ENCODE measurements around the gene BCL6.
A peak's percentile ranks its signal among the peaks of the same experiment; 100 is the strongest.

The BCL6 gene

GRCh38 chr3:187750006-187750512, 4.8 kb upstream of the BCL6 start:
- in situ Hi-C loops (cut with MboI; ENCODE audit: low sequenced_read_pairs, unreplicated experiment), result no loop called here
- DNase-seq (ENCODE audit: low spot score), result no peak
- TF ChIP-seq, protein P1, sequence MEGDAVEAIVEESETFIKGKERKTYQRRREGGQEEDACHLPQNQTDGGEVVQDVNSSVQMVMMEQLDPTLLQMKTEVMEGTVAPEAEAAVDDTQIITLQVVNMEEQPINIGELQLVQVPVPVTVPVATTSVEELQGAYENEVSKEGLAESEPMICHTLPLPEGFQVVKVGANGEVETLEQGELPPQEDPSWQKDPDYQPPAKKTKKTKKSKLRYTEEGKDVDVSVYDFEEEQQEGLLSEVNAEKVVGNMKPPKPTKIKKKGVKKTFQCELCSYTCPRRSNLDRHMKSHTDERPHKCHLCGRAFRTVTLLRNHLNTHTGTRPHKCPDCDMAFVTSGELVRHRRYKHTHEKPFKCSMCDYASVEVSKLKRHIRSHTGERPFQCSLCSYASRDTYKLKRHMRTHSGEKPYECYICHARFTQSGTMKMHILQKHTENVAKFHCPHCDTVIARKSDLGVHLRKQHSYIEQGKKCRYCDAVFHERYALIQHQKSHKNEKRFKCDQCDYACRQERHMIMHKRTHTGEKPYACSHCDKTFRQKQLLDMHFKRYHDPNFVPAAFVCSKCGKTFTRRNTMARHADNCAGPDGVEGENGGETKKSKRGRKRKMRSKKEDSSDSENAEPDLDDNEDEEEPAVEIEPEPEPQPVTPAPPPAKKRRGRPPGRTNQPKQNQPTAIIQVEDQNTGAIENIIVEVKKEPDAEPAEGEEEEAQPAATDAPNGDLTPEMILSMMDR (IDR thresholded peaks at IDR 0.05; ENCODE audit: borderline replicate concordance, control extremely low read depth, extremely low read depth, insufficient read depth, missing control alignments), result no peak

GRCh38 chr3:187748050-187748481, 2.8 kb upstream of the BCL6 start:
- DNase-seq (ENCODE audit: low spot score), result peak; percentile 63
- in situ Hi-C loops (cut with MboI; ENCODE audit: low sequenced_read_pairs, unreplicated experiment), result loop anchor here (25.0 kb wide), 1 partner anchor 1389 kb away; no protein-coding TSS in a partner anchor
- TF ChIP-seq, protein P1 (IDR thresholded peaks at IDR 0.05; ENCODE audit: borderline replicate concordance, control extremely low read depth, extremely low read depth, insufficient read depth, missing control alignments), result peak; percentile 91

DNA sequence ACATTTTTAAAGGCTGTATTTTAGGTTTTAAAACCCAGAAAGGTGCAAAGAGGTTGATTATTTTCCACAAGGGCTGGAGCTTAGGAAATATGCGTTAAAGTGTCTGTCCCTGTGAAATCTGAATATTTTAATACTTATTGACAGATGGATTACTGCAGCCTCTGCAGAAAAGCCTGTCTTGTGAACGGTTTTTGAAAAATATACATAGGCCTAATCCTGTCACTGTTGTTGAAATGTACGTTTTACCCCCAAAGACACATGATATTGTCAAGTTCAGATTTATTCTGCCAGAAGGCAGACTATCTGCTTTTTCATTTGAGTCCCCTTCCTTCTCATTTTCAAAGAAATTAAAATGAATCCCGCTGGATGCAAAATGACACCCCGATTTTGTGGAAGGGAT, 2.2 kb upstream of the BCL6 start:
- TF ChIP-seq, protein P1 (IDR thresholded peaks at IDR 0.05; ENCODE audit: borderline replicate concordance, control extremely low read depth, extremely low read depth, insufficient read depth, missing control alignments), result no peak
- DNase-seq (ENCODE audit: low spot score), result no peak
- in situ Hi-C loops (cut with MboI; ENCODE audit: low sequenced_read_pairs, unreplicated experiment), result loop anchor here (25.0 kb wide), 1 partner anchor 1390 kb away; no protein-coding TSS in a partner anchor

DNA sequence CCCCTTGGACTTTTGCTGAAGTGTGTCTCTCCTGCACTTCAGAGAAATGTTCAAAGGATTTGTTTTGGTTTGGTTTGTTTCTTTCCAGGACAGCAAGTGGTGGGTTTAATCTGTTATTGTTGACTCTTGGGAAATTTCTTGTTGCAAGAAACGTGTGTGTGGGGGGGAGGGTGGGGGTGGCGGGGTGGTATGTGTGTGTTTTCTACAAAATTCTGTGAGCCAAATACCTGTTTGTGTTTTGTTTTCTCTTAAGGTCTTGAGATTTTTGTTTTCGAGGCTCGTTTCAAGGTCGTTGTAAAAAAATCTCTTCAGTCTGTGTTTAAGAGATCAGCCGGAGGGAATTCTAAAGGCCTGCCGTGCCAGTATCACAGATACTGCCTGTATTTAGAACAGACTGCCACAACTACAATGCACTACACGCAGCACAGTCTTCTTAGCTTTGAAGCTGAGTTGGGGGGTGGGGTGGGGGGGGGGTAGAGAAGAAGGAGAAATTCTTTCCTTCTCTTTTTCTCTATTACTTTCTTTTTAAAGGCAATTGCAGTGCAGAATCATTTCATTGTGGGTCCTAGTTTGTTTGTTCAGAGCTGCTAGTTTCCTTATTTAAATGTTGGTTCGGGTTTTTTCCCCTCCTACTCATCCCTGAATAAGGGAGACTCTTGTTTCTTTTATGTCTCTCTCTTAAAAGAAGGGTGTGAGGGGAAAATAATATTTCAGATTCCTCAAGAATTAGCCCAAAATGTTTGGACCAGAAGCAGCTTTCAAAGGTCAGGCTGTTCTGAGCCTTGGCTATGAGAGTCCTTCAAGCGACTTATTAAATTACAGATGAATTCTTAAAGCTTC, 1.4 kb upstream of the BCL6 start:
- in situ Hi-C loops (cut with MboI; ENCODE audit: low sequenced_read_pairs, unreplicated experiment), result loop anchor here (25.0 kb wide), 1 partner anchor 1391 kb away; no protein-coding TSS in a partner anchor
- TF ChIP-seq, protein P1 (IDR thresholded peaks at IDR 0.05; ENCODE audit: borderline replicate concordance, control extremely low read depth, extremely low read depth, insufficient read depth, missing control alignments), result no peak
- DNase-seq (ENCODE audit: low spot score), result no peak

DNA sequence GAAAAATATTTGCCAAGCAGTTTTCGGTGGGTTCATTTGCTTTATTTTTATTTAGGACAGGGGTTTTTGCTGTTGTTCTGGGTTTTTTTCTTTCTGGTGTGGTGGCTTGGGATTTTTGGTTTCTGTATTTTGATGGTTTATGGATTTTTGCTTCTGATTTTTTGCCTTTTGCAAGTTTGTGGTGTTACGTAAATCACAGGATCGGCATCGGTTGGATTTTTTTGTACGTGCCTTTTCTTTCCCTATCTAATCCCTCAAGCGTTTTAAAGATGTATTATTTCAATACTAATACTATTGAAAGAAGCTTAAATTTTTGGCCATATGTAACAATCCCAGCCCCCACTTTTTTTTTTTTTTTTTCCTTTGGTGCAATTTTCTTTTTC, 782 bp upstream of the BCL6 start:
- TF ChIP-seq, protein P1 (IDR thresholded peaks at IDR 0.05; ENCODE audit: borderline replicate concordance, control extremely low read depth, extremely low read depth, insufficient read depth, missing control alignments), result no peak
- in situ Hi-C loops (cut with MboI; ENCODE audit: low sequenced_read_pairs, unreplicated experiment), result loop anchor here (25.0 kb wide), 1 partner anchor 1391 kb away; no protein-coding TSS in a partner anchor
- DNase-seq (ENCODE audit: low spot score), result no peak

- TF ChIP-seq, protein P1 (IDR thresholded peaks at IDR 0.05; ENCODE audit: borderline replicate concordance, control extremely low read depth, extremely low read depth, insufficient read depth, missing control alignments), result no peak
- in situ Hi-C loops (cut with MboI; ENCODE audit: low sequenced_read_pairs, unreplicated experiment), result loop anchor here (5.0 to 25.0 kb wide), 2 partner anchors 1208 to 1393 kb away; no protein-coding TSS in a partner anchor
- DNase-seq (ENCODE audit: low spot score), result no peak
These were observed 808 bp downstream of the BCL6 start for GRCh38 chr3:187744169-187745151.
